Measurements from ENCODE around the gene UBL3.
A peak's percentile ranks its signal among the peaks of the same experiment; 100 is the strongest.

UBL3 gene

DNA sequence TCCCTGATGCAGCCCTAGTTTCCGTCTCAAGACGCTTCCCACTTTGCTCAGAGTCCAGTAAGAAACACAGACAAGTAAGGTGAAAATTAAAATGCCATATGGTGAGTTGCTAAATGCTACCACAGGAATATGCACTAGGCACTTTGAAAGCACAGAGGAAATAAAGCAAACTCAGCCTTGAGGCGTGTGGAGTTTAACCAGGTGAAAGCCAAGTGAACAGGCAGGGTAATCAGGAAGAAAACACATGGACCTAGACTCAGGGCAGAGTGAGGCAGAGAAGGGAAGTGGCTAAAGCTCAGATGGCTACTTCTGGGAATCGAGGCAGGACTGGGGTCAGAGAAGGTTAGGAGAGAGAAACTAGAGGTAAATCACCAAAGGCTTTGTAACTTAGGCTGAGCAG is 5.4 kb upstream of the UBL3 start:
- DNase-seq: no peak

DNA sequence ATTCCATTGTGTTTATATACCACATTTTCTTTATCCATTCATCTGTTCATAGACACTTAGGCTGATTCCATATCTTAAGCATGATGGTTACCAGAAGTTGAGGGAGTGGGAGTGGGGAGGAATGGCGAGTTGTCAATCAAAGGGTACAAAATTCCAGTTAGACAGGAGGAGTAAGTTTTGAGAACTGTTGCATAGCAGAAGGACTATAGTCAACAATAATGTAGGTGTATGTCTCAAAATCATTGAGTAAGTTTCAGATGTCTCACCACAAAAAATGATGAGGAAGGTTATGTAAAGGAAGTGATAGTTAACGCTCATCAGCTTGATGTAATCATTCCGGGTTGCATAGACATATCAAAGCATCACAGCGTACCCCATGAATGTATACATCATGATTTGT is 4.6 kb upstream of the UBL3 start:
- no peak for DNase-seq

GRCh38 chr13:29853131-29853530 is 2.7 kb upstream of the UBL3 start:
- no peak for DNase-seq

GRCh38 chr13:29852472-29853054 is 2.1 kb upstream of the UBL3 start:
- no peak for DNase-seq

- peak; percentile 16 to 23 for DNase-seq
These were observed 645 bp downstream of the UBL3 start for GRCh38 chr13:29849731-29850212.

DNA sequence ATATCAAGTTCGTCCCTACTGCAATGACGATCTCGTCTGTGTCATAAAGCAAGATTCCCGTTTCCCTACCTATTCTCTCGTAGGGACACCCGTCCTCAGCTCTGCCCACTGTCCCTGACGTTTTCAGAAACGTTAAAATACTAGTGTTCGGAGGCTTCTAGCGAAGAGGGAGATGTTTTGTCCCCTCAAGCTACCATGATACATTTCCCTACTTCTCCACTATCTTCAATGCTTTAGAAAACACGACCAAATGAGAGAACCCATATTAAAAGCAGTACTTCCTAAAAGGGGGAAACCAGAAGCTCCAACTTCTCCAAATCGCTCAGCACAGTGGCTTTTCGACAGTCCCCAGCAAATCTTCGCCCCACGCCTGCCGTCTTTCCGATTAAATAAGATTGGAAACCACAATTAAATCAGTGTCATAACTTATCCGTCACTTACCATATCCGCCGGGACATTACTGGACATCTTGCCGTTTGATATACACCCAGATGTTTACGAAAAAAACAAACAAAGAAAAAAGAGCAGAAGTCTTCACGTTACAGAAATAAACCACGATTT is 1.3 kb downstream of the UBL3 start:
- peak in 1 of 2 donors; percentile 30 for DNase-seq

GRCh38 chr13:29847501-29847983 is 2.9 kb downstream of the UBL3 start:
- no peak for DNase-seq

- no peak for DNase-seq
These were observed 3.8 kb downstream of the UBL3 start for GRCh38 chr13:29846475-29847256.

- DNase-seq: no peak
These were observed 4.9 kb downstream of the UBL3 start for GRCh38 chr13:29845440-29846056.

- DNase-seq: no peak
These were observed 6.0 kb downstream of the UBL3 start for GRCh38 chr13:29844441-29844840.

DNA sequence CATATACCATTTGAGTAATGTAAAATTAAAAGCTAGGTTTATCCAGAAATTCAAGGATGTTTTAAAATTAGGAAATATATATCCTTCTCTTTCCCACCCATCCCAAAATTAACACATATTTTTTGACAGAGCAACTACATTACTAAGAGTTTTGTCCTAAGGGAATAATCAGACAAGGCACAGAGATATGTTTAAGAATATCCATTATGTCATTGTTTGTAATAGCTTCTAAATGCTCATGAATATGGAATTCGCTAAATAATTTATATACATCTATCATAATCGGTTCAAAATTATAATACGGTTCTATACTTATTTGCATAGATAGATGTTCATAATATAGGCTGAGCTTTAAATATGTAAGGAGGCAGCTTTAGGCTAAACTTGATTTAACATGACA is 9.8 kb downstream of the UBL3 start:
- no peak for DNase-seq

DNA sequence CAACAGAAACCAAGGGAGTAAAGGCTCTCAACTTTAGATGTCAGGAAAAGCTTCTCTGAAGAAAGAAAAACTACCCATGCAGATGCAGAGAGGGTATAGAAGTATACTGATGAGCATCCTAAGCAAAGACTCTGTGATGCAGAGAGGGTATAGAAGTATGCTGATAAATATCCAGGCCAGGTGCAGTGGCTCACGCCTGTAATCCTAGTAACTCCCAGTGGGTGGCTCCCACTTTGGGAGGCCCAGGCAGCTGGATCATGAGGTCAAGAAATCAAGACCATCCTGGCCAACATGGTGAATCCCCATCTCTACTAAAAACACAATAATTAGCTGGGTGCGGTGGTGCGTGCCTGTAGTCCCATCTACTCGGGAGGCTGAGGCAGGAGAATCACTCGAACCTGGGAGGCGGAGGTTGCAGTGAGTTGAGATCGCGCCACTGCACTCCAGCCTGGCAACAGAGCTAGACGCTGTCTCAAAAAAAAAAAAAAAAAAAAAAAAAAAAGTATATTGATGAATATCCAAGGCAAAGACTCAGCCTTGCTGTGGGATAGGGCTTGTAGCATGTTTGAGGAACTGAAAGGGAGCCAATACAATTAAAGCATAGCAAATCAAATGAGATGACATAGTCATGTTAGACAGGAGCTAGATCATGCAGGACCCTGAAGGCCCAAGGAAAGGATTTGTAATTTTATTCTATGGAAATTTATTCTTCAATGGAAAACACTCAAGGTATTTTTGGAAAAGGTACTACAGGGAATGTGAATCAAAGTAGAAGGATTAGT is 14.9 kb downstream of the UBL3 start:
- DNase-seq: no peak

- DNase-seq: no peak
These were observed 17.6 kb downstream of the UBL3 start for GRCh38 chr13:29832761-29833298.

- DNase-seq: no peak
These were observed 20.4 kb downstream of the UBL3 start for GRCh38 chr13:29830000-29830399.

GRCh38 chr13:29819143-29819542 is 31.3 kb downstream of the UBL3 start:
- DNase-seq: no peak

DNA sequence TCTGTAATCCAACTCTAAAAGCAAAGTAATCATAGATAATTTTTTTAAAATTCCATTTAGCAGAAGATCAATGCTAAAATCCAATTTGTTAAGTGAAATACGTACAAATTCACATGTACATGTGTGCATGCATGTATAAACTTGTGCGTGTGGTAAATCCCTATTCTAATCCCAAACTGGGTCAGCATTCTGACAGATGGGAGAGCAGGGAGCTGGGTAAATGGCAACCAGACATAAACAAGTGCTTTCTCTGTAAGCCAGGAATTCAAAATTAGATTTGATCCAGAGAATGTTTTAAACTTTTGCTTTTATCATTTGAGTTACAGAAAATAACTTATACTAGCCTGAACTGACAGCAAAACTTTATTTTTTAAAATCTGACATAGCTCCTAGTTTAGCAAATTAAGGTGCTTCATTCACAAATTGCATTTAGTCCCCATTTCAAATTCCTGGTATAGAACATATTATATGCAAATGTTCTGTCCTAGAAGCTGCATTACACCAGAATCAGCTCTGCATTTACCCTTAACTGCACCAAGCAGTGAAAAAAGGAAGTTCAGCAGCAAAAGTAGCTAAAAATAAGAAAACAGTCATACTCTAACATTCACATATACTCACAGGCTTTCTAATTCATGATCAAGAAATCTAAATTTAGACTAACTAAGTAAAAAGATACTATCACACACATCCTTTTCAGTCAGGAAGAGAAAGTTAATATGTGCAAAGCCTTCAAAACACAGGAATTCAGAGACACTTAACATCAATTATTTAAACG is 32.6 kb downstream of the UBL3 start:
- DNase-seq: no peak

GRCh38 chr13:29816715-29817114 is 33.7 kb downstream of the UBL3 start:
- DNase-seq: no peak

- no peak for DNase-seq
These were observed 35.1 kb downstream of the UBL3 start for GRCh38 chr13:29815336-29815735.

- no peak for DNase-seq
These were observed 39.5 kb downstream of the UBL3 start for GRCh38 chr13:29810898-29811297.

- no peak for DNase-seq
These were observed 40.2 kb downstream of the UBL3 start for GRCh38 chr13:29810145-29810742.

DNA sequence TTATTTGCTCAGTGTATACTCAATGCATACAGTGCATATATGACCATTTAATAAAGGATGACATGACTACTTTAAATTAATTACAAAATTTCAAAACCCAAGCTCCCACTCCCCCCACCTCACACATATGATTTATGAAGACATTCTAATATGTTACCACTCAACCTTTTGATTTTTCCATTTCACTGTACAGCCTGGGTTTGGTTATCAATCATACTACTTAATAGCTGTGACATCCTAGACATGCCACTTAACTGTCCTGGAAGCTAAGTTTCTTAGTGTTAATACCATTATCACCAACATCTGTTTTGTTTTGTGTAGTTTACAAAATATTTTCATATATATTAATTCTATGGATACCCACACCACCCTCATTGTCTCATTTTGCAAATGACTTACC is 42.2 kb downstream of the UBL3 start:
- no peak for DNase-seq

All from stimulated activated CD4-positive, alpha-beta T cell treated with anti-CD3 and anti-CD28 coated beads, Interleukin-2, amount 100 ng/mL, for 48 hours (primary cell).